Effector memory CD4-positive, alpha-beta T cell (primary cell): ENCODE data around the gene EEFSEC.

Experiments
- DNase-seq, 3 donors: peaks; one replicate each; pipeline ENCODE4 v3.0.0-alpha.2; 2020
- H3K27ac ChIP-seq: 2 replicates; pipeline ENCODE4 v1.7.0; 2013; ENCODE audit warnings: mild to moderate bottlenecking, low read length, moderate library complexity; ENCODE audit not compliant: insufficient read depth, poor library complexity, severe bottlenecking
- H3K27me3 ChIP-seq: replicated peaks from 2 replicates; pipeline ENCODE4 v1.7.0; 2013; ENCODE audit warnings: mild to moderate bottlenecking, low read length; ENCODE audit not compliant: insufficient read depth, control insufficient read depth, poor library complexity, severe bottlenecking
- H3K36me3 ChIP-seq: 2 replicates; pipeline ENCODE4 v1.7.0; 2013; ENCODE audit warnings: mild to moderate bottlenecking, low read length, moderate library complexity; ENCODE audit not compliant: control insufficient read depth, insufficient read depth
- H3K4me1 ChIP-seq: 2 replicates; pipeline ENCODE4 v1.7.0; 2013; ENCODE audit warnings: low read length, mild to moderate bottlenecking; ENCODE audit not compliant: control insufficient read depth, insufficient read depth, poor library complexity, severe bottlenecking
- H3K4me3 ChIP-seq: 2 replicates; pipeline ENCODE4 v1.7.0; 2013; ENCODE audit warnings: low read length, low read depth, mild to moderate bottlenecking; ENCODE audit not compliant: insufficient read depth, poor library complexity, severe bottlenecking
- H3K9me3 ChIP-seq: 2 replicates; pipeline ENCODE4 v1.7.0; 2013; ENCODE audit warnings: mild to moderate bottlenecking, low read length, moderate library complexity; ENCODE audit not compliant: control insufficient read depth

Gene EEFSEC

DNA sequence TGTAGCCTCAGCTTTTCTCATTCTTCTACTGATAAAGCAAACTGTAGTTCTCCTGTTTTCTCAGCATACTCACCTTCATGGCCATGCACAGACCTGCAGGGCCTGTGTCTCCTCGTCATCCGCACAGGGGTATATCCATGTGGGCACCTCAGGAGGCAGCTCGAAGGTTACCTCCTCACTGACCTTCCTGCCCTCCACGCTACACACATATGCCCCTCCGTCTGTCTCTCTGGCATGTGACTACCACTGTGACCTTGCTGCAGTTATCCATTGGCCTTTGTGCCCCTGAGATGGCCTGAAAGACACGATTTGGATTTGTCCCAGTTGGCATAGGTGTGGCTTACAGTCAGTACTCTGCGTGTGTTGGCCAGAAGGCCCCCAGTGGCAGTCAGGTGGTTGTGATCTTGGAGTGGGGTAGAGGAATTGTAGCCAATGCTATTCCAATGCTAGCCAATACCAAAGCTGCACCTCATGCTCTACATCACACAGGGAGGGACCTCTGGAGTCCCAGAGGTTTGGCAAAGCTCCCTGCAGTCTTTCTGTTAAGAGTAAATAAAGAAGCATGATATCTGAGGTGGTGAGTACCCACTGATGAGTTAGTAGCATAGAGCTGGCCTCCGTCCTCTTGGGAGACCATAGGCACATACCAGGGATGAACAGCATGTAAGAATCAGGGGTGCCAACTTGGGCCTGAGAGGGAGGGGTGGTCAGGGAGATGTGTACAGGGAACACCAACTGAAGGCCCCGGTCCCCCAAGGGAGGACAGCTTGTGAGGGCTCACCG, 143.4 kb downstream of the EEFSEC start:
- no peak overlapping the region for H3K4me3 ChIP-seq
- H3K4me1 ChIP-seq = peaks cover 33% of the 10 kb centered on the region
- H3K36me3 ChIP-seq = peaks cover 2% of the 10 kb centered on the region
- DNase-seq = no peak
- no peaks in the 10 kb centered on the region for H3K9me3 ChIP-seq
- no peak overlapping the region for H3K27ac ChIP-seq
- H3K27me3 ChIP-seq = no peaks in the 10 kb centered on the region

- Histone ChIP-seq H3K4me3 (no peak overlapping the region), H3K27me3 (no peaks in the 10 kb centered on the region), H3K4me1 (peaks cover 33% of the 10 kb centered on the region), H3K27ac (no peak overlapping the region), H3K36me3 (peaks cover 2% of the 10 kb centered on the region), H3K9me3 (no peaks in the 10 kb centered on the region)
- no peak for DNase-seq
These were observed 144.3 kb downstream of the EEFSEC start for GRCh38 chr3:128297401-128298138.

DNA sequence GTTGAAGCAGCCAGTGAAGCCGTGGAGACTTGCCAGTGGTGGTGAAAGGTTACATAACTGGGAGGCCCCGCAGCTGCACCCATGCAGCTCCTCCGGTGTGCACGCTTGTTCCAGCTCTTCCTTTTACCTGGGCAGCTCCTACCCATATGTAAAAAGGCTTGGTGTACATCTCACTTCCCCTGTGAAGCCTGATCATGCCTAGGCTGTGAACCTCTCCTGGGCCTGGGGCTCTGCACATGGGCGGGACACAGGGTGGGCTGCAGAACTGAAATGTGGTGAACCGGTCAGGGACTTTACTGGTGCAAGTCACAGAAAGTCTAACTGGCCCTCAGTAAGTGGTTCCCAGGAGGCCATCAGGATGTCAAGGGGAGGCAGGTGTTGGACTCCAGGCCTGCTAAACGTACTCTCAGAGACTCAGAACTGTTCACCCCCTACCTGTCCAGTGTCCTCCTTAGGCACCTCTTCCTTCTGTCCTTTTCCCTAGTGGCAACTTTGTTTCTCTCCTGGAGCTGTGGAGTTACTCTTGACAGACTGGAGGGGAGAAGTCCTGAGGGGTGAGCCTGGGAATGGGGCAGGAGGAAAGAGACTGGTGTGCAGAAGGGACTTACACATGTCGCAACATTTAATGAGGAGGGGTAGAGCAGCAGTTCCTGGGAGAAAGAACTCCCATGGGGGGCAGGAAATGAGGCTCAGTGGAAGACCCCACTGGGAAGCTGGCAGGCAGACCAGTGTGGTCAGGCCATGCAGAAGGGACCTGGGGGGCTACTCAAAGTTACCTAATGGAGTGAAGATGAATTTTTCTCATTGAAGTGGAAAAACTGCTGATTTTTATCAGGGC, 148.1 kb downstream of the EEFSEC start:
- Histone ChIP-seq H3K27me3 (no peaks in the 10 kb centered on the region), H3K9me3 (no peaks in the 10 kb centered on the region), H3K36me3 (peaks cover 2% of the 10 kb centered on the region), H3K27ac (no peak overlapping the region), H3K4me1 (peaks cover 7% of the 10 kb centered on the region), H3K4me3 (no peak overlapping the region)
- DNase-seq = no peak

DNA sequence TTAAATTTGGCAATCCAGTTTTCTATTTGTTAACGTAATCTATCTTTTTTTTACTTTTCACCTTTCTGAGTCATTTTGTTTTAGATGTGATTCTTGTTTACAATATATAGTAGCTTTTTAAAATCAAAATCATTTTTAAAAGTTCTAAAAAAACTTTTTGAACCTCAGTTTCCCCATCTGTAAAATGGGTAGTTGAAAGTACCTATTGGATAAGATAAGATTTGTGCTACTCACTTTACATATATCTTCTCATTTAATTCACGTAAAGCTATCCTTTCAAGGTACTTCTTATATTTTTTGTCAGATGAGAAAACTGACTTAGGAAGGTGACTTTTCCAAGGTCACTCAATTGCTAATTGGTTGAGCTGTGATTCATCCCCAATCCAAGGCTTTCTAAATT, 153.2 kb downstream of the EEFSEC start:
- Histone ChIP-seq H3K36me3 (no peaks in the 10 kb centered on the region), H3K27me3 (no peaks in the 10 kb centered on the region), H3K4me1 (no peaks in the 10 kb centered on the region), H3K27ac (no peak overlapping the region), H3K4me3 (no peak overlapping the region), H3K9me3 (no peaks in the 10 kb centered on the region)
- DNase-seq = no peak

DNA sequence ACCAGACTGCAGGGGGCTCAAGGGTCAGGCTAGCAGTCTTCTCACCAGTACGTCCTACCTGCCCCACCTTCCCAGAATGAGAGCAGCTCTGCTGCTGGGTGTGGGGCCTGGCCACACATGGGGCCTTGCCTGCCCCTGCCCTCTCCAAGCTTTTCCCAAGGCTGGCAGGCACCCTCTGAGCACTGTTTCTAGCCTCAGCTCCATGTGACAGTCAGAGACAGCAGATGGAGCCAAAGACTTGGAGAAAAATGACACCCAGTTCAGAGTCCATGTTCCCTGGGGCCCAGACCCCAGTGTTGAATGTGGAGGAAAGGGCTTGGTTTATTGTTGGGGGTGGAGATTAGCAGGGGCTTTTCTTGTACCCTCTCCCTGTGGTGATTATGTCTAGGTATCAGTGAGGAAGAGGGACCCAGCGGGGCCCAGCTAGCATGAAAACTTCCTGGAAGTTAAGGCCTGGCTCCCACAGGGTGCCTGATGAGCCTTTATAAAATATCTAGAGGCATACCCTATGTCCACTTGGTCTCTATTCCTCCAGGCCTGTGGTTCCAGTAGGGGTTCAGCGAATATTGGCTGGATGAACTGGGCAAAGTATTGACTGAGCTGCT, 153.8 kb downstream of the EEFSEC start:
- H3K4me1 ChIP-seq = no peaks in the 10 kb centered on the region
- no peaks in the 10 kb centered on the region for H3K36me3 ChIP-seq
- no peak overlapping the region for H3K27ac ChIP-seq
- no peaks in the 10 kb centered on the region for H3K27me3 ChIP-seq
- no peaks in the 10 kb centered on the region for H3K9me3 ChIP-seq
- H3K4me3 ChIP-seq = no peak overlapping the region
- no peak for DNase-seq

DNA sequence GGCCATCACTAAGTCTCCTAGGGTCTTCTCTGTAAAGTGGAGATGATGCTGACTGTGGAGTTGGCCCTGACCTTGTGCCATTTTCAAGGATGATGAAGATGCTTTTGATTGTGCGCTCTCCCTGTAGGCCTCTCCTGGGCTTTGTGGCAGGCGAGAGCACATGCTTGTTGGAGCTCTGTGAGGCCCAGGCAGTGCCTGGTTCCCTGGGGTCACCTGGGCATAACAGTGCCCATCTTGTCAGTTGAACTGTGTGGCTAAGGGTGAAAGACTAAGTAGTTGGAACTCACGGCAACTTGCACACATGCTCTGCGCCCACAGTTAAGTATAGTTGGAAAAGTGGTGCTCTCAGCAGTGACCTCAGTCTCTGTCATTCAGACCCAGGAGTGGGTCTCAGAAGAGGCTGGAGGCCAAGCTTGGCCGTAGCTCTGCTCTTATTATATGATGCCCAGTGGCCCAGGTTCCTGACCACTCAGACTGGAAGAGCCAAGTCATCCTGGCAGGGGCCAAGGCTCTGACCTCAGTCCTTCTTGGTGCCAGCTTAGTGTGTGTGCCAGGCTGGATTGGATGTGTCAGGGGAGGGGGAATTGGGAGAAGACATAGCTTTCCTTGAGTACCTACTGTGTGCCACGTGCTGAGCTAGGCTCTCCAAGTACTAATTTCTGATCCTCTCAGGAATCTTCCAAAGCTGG, 154.6 kb downstream of the EEFSEC start:
- Histone ChIP-seq H3K4me1 (no peaks in the 10 kb centered on the region), H3K36me3 (no peaks in the 10 kb centered on the region), H3K27me3 (no peaks in the 10 kb centered on the region), H3K4me3 (no peak overlapping the region), H3K27ac (no peak overlapping the region), H3K9me3 (no peaks in the 10 kb centered on the region)
- DNase-seq = no peak

- no peak for DNase-seq
- no peaks in the 10 kb centered on the region for H3K36me3 ChIP-seq
- H3K27me3 ChIP-seq = no peaks in the 10 kb centered on the region
- H3K27ac ChIP-seq = no peak overlapping the region
- H3K4me3 ChIP-seq = no peak overlapping the region
- H3K4me1 ChIP-seq = no peaks in the 10 kb centered on the region
- H3K9me3 ChIP-seq = no peaks in the 10 kb centered on the region
These were observed 155.7 kb downstream of the EEFSEC start for GRCh38 chr3:128309026-128309425.

- Histone ChIP-seq H3K4me3 (no peak overlapping the region), H3K27ac (no peak overlapping the region), H3K4me1 (peaks cover 12% of the 10 kb centered on the region), H3K27me3 (no peaks in the 10 kb centered on the region), H3K36me3 (no peaks in the 10 kb centered on the region), H3K9me3 (no peaks in the 10 kb centered on the region)
- DNase-seq = no peak
These were observed 157.2 kb downstream of the EEFSEC start for GRCh38 chr3:128310286-128311058.

DNA sequence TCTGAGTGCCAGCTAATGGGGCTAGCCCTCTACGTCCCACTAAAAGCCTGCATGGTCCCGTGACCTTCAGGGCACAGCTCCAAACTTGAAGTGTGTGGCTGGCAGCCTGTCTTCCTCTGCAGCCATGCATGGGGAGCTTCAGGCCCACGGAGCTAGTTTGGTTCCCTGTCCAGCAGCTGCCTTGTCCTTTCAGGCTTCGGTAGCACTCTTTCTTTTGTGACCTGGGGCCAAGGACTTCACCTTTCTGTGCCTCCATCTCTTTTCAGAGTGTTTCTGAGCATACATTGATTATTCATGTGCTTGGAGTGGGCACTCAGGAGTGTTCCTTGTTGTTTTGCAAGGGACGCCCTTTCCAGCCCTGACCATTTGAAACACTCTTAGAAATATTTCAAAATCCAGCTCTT, 158.2 kb downstream of the EEFSEC start:
- Histone ChIP-seq H3K9me3 (no peaks in the 10 kb centered on the region), H3K27ac (no peak overlapping the region), H3K36me3 (no peaks in the 10 kb centered on the region), H3K4me3 (no peak overlapping the region), H3K4me1 (peaks cover 13% of the 10 kb centered on the region), H3K27me3 (no peaks in the 10 kb centered on the region)
- no peak for DNase-seq
